Smooth muscle cell (in vitro differentiated cells): ENCODE results near the gene GSTM4. TPM values are rescaled to one million over a fixed set of nuclear protein-coding genes. Genes with fewer than 3 reads are reported as not detected.

Source experiments
- DNase-seq: peaks from one replicate; lab custom pipeline; 2025; ENCODE audit not compliant: unreplicated experiment; lab: John Stamatoyannopoulos, UW
- H2AFZ ChIP-seq: fragments of 200-600 bp; sonication (generic); 2 replicates; pipeline ENCODE4 v1.6.0; 2016; ENCODE audit warnings: antibody characterized with exemption, low read depth, mild to moderate bottlenecking
- H3F3A ChIP-seq: fragments of 200-600 bp; sonication (generic); 2 replicates; pipeline ENCODE4 v1.6.0; 2017; ENCODE audit warnings: antibody characterized with exemption, low read depth
- H3K27ac ChIP-seq: fragments of 200-600 bp; sonication (generic); 2 replicates; pipeline ENCODE4 v1.5.1; 2016; ENCODE audit warnings: low read depth, mild to moderate bottlenecking
- H3K27me3 ChIP-seq: fragments of 200-600 bp; sonication (generic); 2 replicates; pipeline ENCODE4 v1.6.1; 2016; ENCODE audit warnings: low read depth, mild to moderate bottlenecking
- H3K36me3 ChIP-seq: fragments of 200-600 bp; sonication (generic); 2 replicates; pipeline ENCODE4 v1.5.1; 2016; ENCODE audit warnings: low read depth
- H3K4me1 ChIP-seq: fragments of 200-600 bp; sonication (generic); 2 replicates; pipeline ENCODE4 v1.5.1; 2016; ENCODE audit warnings: low read depth
- H3K4me2 ChIP-seq: fragments of 200-600 bp; sonication (generic); 2 replicates; pipeline ENCODE4 v1.6.0; 2016; ENCODE audit warnings: mild to moderate bottlenecking
- H3K4me3 ChIP-seq: fragments of 200-600 bp; sonication (generic); 2 replicates; pipeline ENCODE4 v1.5.1; 2016; ENCODE audit warnings: mild to moderate bottlenecking
- H3K79me2 ChIP-seq: fragments of 200-600 bp; sonication (generic); 2 replicates; pipeline ENCODE4 v1.6.0; 2016; ENCODE audit warnings: low read depth, mild to moderate bottlenecking
- H3K9ac ChIP-seq: fragments of 200-600 bp; sonication (generic); 2 replicates; pipeline ENCODE4 v1.6.0; 2016; ENCODE audit warnings: low read depth
- H3K9me3 ChIP-seq: fragments of 200-600 bp; sonication (generic); replicated peaks from 2 replicates; pipeline ENCODE4 v1.5.1; 2016; ENCODE audit warnings: low read depth
- H4K20me1 ChIP-seq: fragments of 200-600 bp; sonication (generic); 2 replicates; pipeline ENCODE4 v1.6.0; 2016; ENCODE audit warnings: low read depth
- CTCF ChIP-seq: fragments of 200-600 bp; sonication (generic); IDR thresholded peaks from 2 replicates; pipeline ENCODE4 v1.5.1; 2017; ENCODE audit warnings: borderline replicate concordance, mild to moderate bottlenecking, antibody characterized with exemption; ENCODE audit not compliant: insufficient read depth, poor library complexity, severe bottlenecking
- WGBS: methylation state at CpG from one replicate; pipeline ENCODE4 v1.1.7; 2016; ENCODE audit warnings: low lambda C conversion rate; 5-methylcytosine and 5-hydroxymethylcytosine counted together
- polyA plus RNA-seq: library from polyadenylated mRNA; unstranded; fragments of >200 nt; fragmentation: Nextera tagmentation; extraction: Ambion mirVana; gene quantifications from 2 replicates; pipeline ENCODE4 v1.2.1, GENCODE V29; 2016
- total RNA-seq: library from RNA; depleted of rRNA; stranded (reverse); fragments of >200 nt; gene quantifications from 2 replicates; pipeline ENCODE4 v1.2.3, GENCODE V29; 2014

The GSTM4 gene
- total and polyA plus RNA-seq, 2 experiments from 2014 or later = 25.8 to 34.4 TPM

DNA sequence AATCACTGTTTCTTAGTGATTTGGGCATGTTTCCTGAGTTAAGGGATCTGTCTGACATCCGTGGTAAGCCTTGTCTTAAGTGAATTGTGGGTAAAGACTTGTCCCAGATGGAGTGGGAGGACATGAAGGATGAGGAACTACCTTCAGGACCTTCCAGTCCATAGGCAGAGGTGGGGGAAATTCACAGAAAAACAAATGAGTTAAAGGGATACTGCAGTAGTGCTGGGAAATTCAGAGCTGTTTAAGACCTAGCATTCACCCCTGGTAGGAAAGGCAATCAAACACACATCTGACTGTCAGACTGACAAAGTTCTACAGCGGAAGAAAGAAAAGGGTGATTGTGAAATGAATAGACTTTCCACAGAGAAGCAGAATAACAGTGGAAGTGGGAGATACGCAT lies 39.5 kb upstream of the GSTM4 start:
- Histone ChIP-seq H2AFZ (no peak overlapping the region), H3K79me2 (peaks cover 15% of the 10 kb centered on the region), H3K27ac (peak overlapping the region; percentile 95), H3K36me3 (no peaks in the 10 kb centered on the region), H3K4me1 (peaks cover 17% of the 10 kb centered on the region), H3K27me3 (no peaks in the 10 kb centered on the region), H3K9ac (no peak overlapping the region), H3K4me3 (no peak overlapping the region), H3K9me3 (no peaks in the 10 kb centered on the region), H3K4me2 (no peak overlapping the region), H3F3A (peaks cover 7% of the 10 kb centered on the region), H4K20me1 (peaks cover 4% of the 10 kb centered on the region)
- no peak for DNase-seq
- WGBS = 88% methylated on average over 3 of the region's 3 CpGs
- no peak for TF ChIP-seq CTCF

DNA sequence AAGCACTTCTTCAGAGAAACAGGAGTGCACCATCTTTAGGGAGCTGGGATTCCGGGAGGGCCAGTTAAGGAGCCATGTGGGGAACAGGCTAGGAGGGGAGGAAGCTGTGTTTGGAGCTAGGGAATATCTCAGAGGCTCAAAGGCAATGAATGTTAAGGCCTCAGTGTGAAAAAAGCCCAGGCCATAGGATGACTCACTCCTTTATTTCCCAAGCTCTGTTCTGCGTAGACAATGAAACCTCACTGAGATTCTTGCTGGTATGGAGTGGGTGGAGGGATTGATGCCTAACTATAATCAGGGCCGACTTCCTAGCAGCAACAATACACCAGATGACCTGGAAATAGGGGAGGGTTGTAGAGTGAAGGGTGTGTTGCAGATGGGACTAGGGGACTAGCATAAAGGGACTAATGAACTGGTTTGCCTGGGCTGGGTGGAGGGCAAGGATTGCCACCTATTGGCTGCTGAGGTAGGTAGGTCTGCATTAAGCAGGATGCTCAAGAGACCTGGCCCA lies 38.6 kb upstream of the GSTM4 start:
- Histone ChIP-seq H4K20me1 (peaks cover 14% of the 10 kb centered on the region), H3F3A (peaks cover 7% of the 10 kb centered on the region), H3K27ac (peak overlapping the region; percentile 95), H3K79me2 (peaks cover 24% of the 10 kb centered on the region), H3K9ac (no peak overlapping the region), H3K4me3 (no peak overlapping the region), H3K36me3 (no peaks in the 10 kb centered on the region), H3K4me2 (peak overlapping the region; percentile 34), H3K9me3 (no peaks in the 10 kb centered on the region), H3K27me3 (no peaks in the 10 kb centered on the region), H3K4me1 (peaks cover 17% of the 10 kb centered on the region), H2AFZ (no peak overlapping the region)
- 6% methylated on average over 3 of the region's 3 CpGs for WGBS
- TF ChIP-seq CTCF = no peak
- DNase-seq = no peak

DNA sequence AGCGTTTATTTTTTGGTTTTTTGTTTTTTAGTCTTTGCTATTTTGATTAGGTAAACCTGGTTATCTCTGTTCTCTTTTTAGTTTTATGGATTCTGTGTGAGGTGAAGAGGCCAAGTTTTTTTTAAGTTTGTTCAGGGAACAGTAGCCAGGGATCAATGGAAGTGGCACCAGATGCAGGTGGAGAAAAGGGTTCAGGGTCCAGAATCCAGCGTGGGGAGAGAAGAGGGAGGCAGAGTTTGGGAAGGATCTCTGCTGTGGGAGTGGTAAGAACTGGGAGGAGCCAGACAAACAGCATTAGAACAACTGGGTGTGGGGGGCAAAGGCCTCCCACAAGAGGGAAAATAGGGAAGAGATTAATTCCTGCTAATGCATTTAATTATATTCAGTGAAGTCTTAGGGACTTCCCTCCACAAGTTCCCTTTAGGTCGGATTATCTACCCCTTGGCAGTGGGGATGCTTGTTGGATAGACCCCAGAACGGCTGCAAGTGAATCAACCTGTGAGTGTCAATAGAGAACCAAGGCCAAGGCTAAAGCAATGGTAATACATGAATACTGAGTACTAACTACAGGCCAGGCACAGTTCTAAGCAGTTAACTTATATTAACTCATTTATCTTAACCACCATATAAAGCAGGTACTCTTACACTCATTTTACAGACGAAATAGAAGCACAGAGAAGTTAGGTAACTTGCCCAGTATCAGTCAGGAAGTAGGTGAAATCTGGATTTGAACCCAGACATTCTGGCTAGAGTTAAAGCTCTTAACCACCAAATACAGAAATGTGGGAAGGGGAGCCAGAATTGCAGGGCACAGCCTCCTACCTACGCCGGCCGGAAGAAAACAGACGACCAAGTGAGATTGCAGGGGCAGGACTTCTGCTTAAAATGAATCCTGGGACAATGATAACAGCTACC lies 37.0 kb upstream of the GSTM4 start:
- no peak overlapping the region for H2AFZ ChIP-seq
- WGBS = 48% methylated on average over 9 of the region's 9 CpGs
- no peaks in the 10 kb centered on the region for H3K36me3 ChIP-seq
- no peak for DNase-seq
- H3K4me3 ChIP-seq = peak overlapping the region; percentile 83
- H3K79me2 ChIP-seq = peaks cover 40% of the 10 kb centered on the region
- peaks cover 30% of the 10 kb centered on the region for H4K20me1 ChIP-seq
- no peaks in the 10 kb centered on the region for H3K9me3 ChIP-seq
- peaks cover 7% of the 10 kb centered on the region for H3F3A ChIP-seq
- peak overlapping the region; percentile 96 for H3K4me2 ChIP-seq
- H3K4me1 ChIP-seq = peaks cover 17% of the 10 kb centered on the region
- no peaks in the 10 kb centered on the region for H3K27me3 ChIP-seq
- peak overlapping the region; percentile 95 for H3K27ac ChIP-seq
- peak overlapping the region; percentile 96 for H3K9ac ChIP-seq
- TF ChIP-seq CTCF = no peak
